ENCODE measurements around the gene FGFR2. TPM values are rescaled to one million over a fixed set of nuclear protein-coding genes. Genes with fewer than 3 reads are reported as not detected.

The FGFR2 gene
- total RNA-seq, 3 donors from 2014 or later, result 31.8 to 62.8 (median 44.3) TPM

GRCh38 chr10:121532292-121532864, 65.9 kb downstream of the FGFR2 start:
- H3K4me1 ChIP-seq, result no peaks in the 10 kb centered on the region
- H3K9me3 ChIP-seq, result no peaks in the 10 kb centered on the region
- intact Hi-C loops (cut with DNase I; ENCODE audit: low total_unique reads), result no loop called here
- no peaks in the 10 kb centered on the region for H3K27me3 ChIP-seq
- peak overlapping the region; percentile 72 to 82 for H3K27ac ChIP-seq
- peak in 1 of 2 donors; percentile 68 for DNase-seq (ENCODE audit: low spot score in 2 of 2)
- TF ChIP-seq POLR2AphosphoS5 (IDR thresholded peaks at IDR 0.05), result no peak
- no peak for TF ChIP-seq CTCF (IDR thresholded peaks at IDR 0.05)
- no peak for TF ChIP-seq POLR2A (IDR thresholded peaks at IDR 0.05)
- H3K36me3 ChIP-seq, result no peaks in the 10 kb centered on the region
- H3K4me3 ChIP-seq, result peak overlapping the region in 1 of 3 donors; percentile 35

GRCh38 chr10:121531830-121532178, 66.4 kb downstream of the FGFR2 start:
- TF ChIP-seq POLR2A (IDR thresholded peaks at IDR 0.05) (no peak), CTCF (IDR thresholded peaks at IDR 0.05) (no peak)
- Histone ChIP-seq H3K27me3 (no peaks in the 10 kb centered on the region), H3K4me1 (no peaks in the 10 kb centered on the region), H3K9me3 (no peaks in the 10 kb centered on the region), H3K4me3 (peak overlapping the region in 1 of 3 donors; percentile 11), H3K27ac (peak overlapping the region; percentile 65 to 82), H3K36me3 (no peaks in the 10 kb centered on the region)
- peak in 1 of 2 donors; percentile 89 for DNase-seq (ENCODE audit: low spot score in 2 of 2)
- intact Hi-C loops (cut with DNase I; ENCODE audit: low total_unique reads), result no loop called here

- Histone ChIP-seq H3K36me3 (no peaks in the 10 kb centered on the region), H3K9me3 (no peaks in the 10 kb centered on the region), H3K27ac (peak overlapping the region; percentile 65 to 82), H3K4me3 (peak overlapping the region in 1 of 3 donors; percentile 11), H3K4me1 (no peaks in the 10 kb centered on the region), H3K27me3 (no peaks in the 10 kb centered on the region)
- intact Hi-C loops (cut with DNase I; ENCODE audit: low total_unique reads), result no loop called here
- peak in 1 of 2 donors; percentile 61 for DNase-seq (ENCODE audit: low spot score in 2 of 2)
- TF ChIP-seq CTCF (IDR thresholded peaks at IDR 0.05), result no peak
- no peak for TF ChIP-seq POLR2AphosphoS5 (IDR thresholded peaks at IDR 0.05)
- no peak for TF ChIP-seq POLR2A (IDR thresholded peaks at IDR 0.05)
Observed at GRCh38 chr10:121531076-121531829, 67.0 kb downstream of the FGFR2 start.

- Histone ChIP-seq H3K4me3 (no peak overlapping the region), H3K27me3 (no peaks in the 10 kb centered on the region), H3K9me3 (no peaks in the 10 kb centered on the region), H3K36me3 (no peaks in the 10 kb centered on the region), H3K4me1 (peaks cover 0 to 3% of the 10 kb centered on the region in 2 donors), H3K27ac (peak overlapping the region; percentile 38 to 65)
- TF ChIP-seq CTCF (IDR thresholded peaks at IDR 0.05) (no peak), POLR2AphosphoS5 (IDR thresholded peaks at IDR 0.05) (no peak), POLR2A (IDR thresholded peaks at IDR 0.05) (no peak)
- intact Hi-C loops (cut with DNase I; ENCODE audit: low total_unique reads), result no loop called here
- no peak for DNase-seq (ENCODE audit: low spot score in 2 of 2)
Observed at GRCh38 chr10:121530481-121531075, 67.7 kb downstream of the FGFR2 start.

- Histone ChIP-seq H3K27ac (peak overlapping the region in 1 of 2 donors; percentile 54), H3K27me3 (no peaks in the 10 kb centered on the region), H3K36me3 (no peaks in the 10 kb centered on the region), H3K9me3 (no peaks in the 10 kb centered on the region), H3K4me1 (peaks cover 0 to 13% of the 10 kb centered on the region in 2 donors), H3K4me3 (no peak overlapping the region)
- intact Hi-C loops (cut with DNase I; ENCODE audit: low total_unique reads), result no loop called here
- DNase-seq (ENCODE audit: low spot score in 2 of 2), result no peak
- TF ChIP-seq CTCF (IDR thresholded peaks at IDR 0.05), result no peak
- no peak for TF ChIP-seq POLR2A (IDR thresholded peaks at IDR 0.05)
- TF ChIP-seq POLR2AphosphoS5 (IDR thresholded peaks at IDR 0.05), result no peak
Observed at GRCh38 chr10:121527690-121528089, 70.6 kb downstream of the FGFR2 start.

Measured in breast epithelium (tissue), 4 donors.